Neural progenitor cell (in vitro differentiated cells): ENCODE results near the gene RTKN. TPM values are rescaled to one million over a fixed set of nuclear protein-coding genes. Genes with fewer than 3 reads are reported as not detected.

Experiments
- DNase-seq: peaks from one replicate; pipeline ENCODE4 v3.0.0-alpha.2; 2016; ENCODE audit warnings: low spot score
- H2AFZ ChIP-seq: fragments of 200-600 bp; sonication (generic); replicated peaks from 2 replicates; pipeline ENCODE4 v1.6.1; 2016; ENCODE audit warnings: antibody characterized with exemption
- H3F3A ChIP-seq: fragments of 200-600 bp; sonication (generic); 2 replicates; pipeline ENCODE4 v1.6.1; 2016; ENCODE audit warnings: antibody characterized with exemption, low read depth
- H3K27ac ChIP-seq: fragments of 200-600 bp; sonication (generic); 2 replicates; pipeline ENCODE4 v1.5.1; 2016; ENCODE audit warnings: mild to moderate bottlenecking
- H3K27me3 ChIP-seq: fragments of 200-600 bp; sonication (generic); 2 replicates; pipeline ENCODE4 v1.6.1; 2016; ENCODE audit warnings: mild to moderate bottlenecking, moderate library complexity
- H3K36me3 ChIP-seq: fragments of 200-600 bp; sonication (generic); 2 replicates; pipeline ENCODE4 v1.5.1; 2016
- H3K4me1 ChIP-seq: fragments of 200-600 bp; sonication (generic); 2 replicates; pipeline ENCODE4 v1.6.1; 2016; ENCODE audit warnings: mixed run types
- H3K4me2 ChIP-seq: fragments of 200-600 bp; sonication (generic); 2 replicates; pipeline ENCODE4 v1.6.1; 2016
- H3K4me3 ChIP-seq: fragments of 200-600 bp; sonication (generic); 2 replicates; pipeline ENCODE4 v1.5.1; 2016
- H3K79me2 ChIP-seq: fragments of 200-600 bp; sonication (generic); 2 replicates; pipeline ENCODE4 v1.6.1; 2016; ENCODE audit warnings: low read depth
- H3K9ac ChIP-seq: fragments of 200-600 bp; sonication (generic); 2 replicates; pipeline ENCODE4 v1.6.1; 2016
- H3K9me3 ChIP-seq: fragments of 200-600 bp; sonication (generic); 2 replicates; pipeline ENCODE4 v1.5.1; 2016; ENCODE audit warnings: low read depth
- H4K20me1 ChIP-seq: fragments of 200-600 bp; sonication (generic); 2 replicates; pipeline ENCODE4 v1.6.1; 2016; ENCODE audit warnings: low read depth
- H3K27ac Mint-ChIP-seq: 3 replicates; pipeline ENCODE4 v1.8.0; 2021; ENCODE audit warnings: mixed read lengths
- H3K27me3 Mint-ChIP-seq: 2 replicates; pipeline ENCODE4 v1.8.0; 2022; ENCODE audit warnings: low read depth, mild to moderate bottlenecking, inconsistent platforms, moderate library complexity, mixed read lengths; ENCODE audit not compliant: insufficient read depth
- H3K36me3 Mint-ChIP-seq: 3 replicates; pipeline ENCODE4 v1.8.0; 2021; ENCODE audit warnings: mixed read lengths
- H3K4me1 Mint-ChIP-seq: 3 replicates; pipeline ENCODE4 v1.8.0; 2021; ENCODE audit warnings: mixed read lengths
- H3K4me3 Mint-ChIP-seq: 3 replicates; pipeline ENCODE4 v1.8.0; 2021; ENCODE audit warnings: mild to moderate bottlenecking, moderate library complexity, mixed read lengths
- H3K9me3 Mint-ChIP-seq: 3 replicates; pipeline ENCODE4 v1.8.0; 2020; ENCODE audit warnings: mixed read lengths
- CTCF ChIP-seq: fragments of 200-600 bp; sonication (generic); IDR thresholded peaks from 2 replicates; pipeline ENCODE4 v1.5.1; 2017; ENCODE audit warnings: antibody characterized with exemption, mild to moderate bottlenecking
- EZH2 ChIP-seq: fragments of 200-600 bp; sonication (generic); IDR thresholded peaks from 2 replicates; pipeline ENCODE4 v1.6.1; 2017; ENCODE audit warnings: antibody characterized with exemption, mild to moderate bottlenecking, moderate library complexity
- EZH2phosphoT487 ChIP-seq: fragments of 200-600 bp; sonication (generic); IDR thresholded peaks from 2 replicates; pipeline ENCODE4 v1.6.1; 2017; ENCODE audit warnings: antibody characterized with exemption
- total RNA-seq: library from RNA; depleted of rRNA; stranded (reverse); fragments of >200 nt; gene quantifications from 2 replicates; pipeline ENCODE4 v1.2.3, GENCODE V29; 2015; ENCODE audit warnings: low replicate concordance

The RTKN gene
- total RNA-seq, 1 donor from 2014 or later = 11.4 TPM

GRCh38 chr2:74417763-74418162 lies 24.0 kb downstream of the RTKN start:
- Mint-ChIP-seq H3K4me3 (no peak overlapping the region), H3K4me1 (peaks cover 14% of the 10 kb centered on the region), H3K36me3 (peaks cover 1% of the 10 kb centered on the region), H3K27ac (no peak overlapping the region), H3K27me3 (peaks cover 14% of the 10 kb centered on the region), H3K9me3 (no peaks in the 10 kb centered on the region)
- H3K4me3 ChIP-seq = no peak overlapping the region
- H3K9ac ChIP-seq = no peak overlapping the region
- TF ChIP-seq EZH2phosphoT487 (no peak), CTCF (no peak), EZH2 (no peak)
- no peaks in the 10 kb centered on the region for H4K20me1 ChIP-seq
- H2AFZ ChIP-seq = no peak overlapping the region
- peaks cover 7% of the 10 kb centered on the region for H3K27me3 ChIP-seq
- no peak for DNase-seq
- no peak overlapping the region for H3K27ac ChIP-seq
- peaks cover 15% of the 10 kb centered on the region for H3F3A ChIP-seq
- no peaks in the 10 kb centered on the region for H3K9me3 ChIP-seq
- no peaks in the 10 kb centered on the region for H3K36me3 ChIP-seq
- peaks cover 9% of the 10 kb centered on the region for H3K79me2 ChIP-seq
- no peak overlapping the region for H3K4me2 ChIP-seq
- no peaks in the 10 kb centered on the region for H3K4me1 ChIP-seq

- Histone ChIP-seq H3K9me3 (no peaks in the 10 kb centered on the region), H3K27ac (no peak overlapping the region), H3K9ac (no peak overlapping the region), H3K79me2 (peaks cover 4% of the 10 kb centered on the region), H3K36me3 (no peaks in the 10 kb centered on the region), H4K20me1 (no peaks in the 10 kb centered on the region), H3K4me2 (no peak overlapping the region), H3F3A (peaks cover 12% of the 10 kb centered on the region), H2AFZ (no peak overlapping the region), H3K27me3 (peaks cover 7% of the 10 kb centered on the region), H3K4me3 (no peak overlapping the region), H3K4me1 (no peaks in the 10 kb centered on the region)
- Mint-ChIP-seq H3K4me3 (no peak overlapping the region), H3K36me3 (no peaks in the 10 kb centered on the region), H3K4me1 (peaks cover 11% of the 10 kb centered on the region), H3K27ac (no peak overlapping the region), H3K9me3 (no peaks in the 10 kb centered on the region), H3K27me3 (peaks cover 11% of the 10 kb centered on the region)
- no peak for TF ChIP-seq EZH2
- TF ChIP-seq EZH2phosphoT487 = no peak
- TF ChIP-seq CTCF = no peak
- no peak for DNase-seq
Measured at GRCh38 chr2:74417197-74417596, 24.5 kb downstream of the RTKN start.

GRCh38 chr2:74416778-74417177 lies 25.0 kb downstream of the RTKN start:
- H3K4me3 Mint-ChIP-seq = no peak overlapping the region
- peaks cover 7% of the 10 kb centered on the region for H3K27me3 Mint-ChIP-seq
- no peaks in the 10 kb centered on the region for H3K9me3 ChIP-seq
- no peaks in the 10 kb centered on the region for H3K79me2 ChIP-seq
- H3K4me3 ChIP-seq = no peak overlapping the region
- no peaks in the 10 kb centered on the region for H3K4me1 ChIP-seq
- no peak overlapping the region for H3K9ac ChIP-seq
- no peaks in the 10 kb centered on the region for H4K20me1 ChIP-seq
- H3K9me3 Mint-ChIP-seq = no peaks in the 10 kb centered on the region
- H3K36me3 Mint-ChIP-seq = no peaks in the 10 kb centered on the region
- TF ChIP-seq EZH2 (no peak), EZH2phosphoT487 (no peak), CTCF (no peak)
- no peak overlapping the region for H3K27ac Mint-ChIP-seq
- no peak overlapping the region for H3K27ac ChIP-seq
- H3K27me3 ChIP-seq = peaks cover 7% of the 10 kb centered on the region
- no peak for DNase-seq
- H3K4me2 ChIP-seq = no peak overlapping the region
- H3F3A ChIP-seq = peaks cover 11% of the 10 kb centered on the region
- no peaks in the 10 kb centered on the region for H3K36me3 ChIP-seq
- peaks cover 10% of the 10 kb centered on the region for H3K4me1 Mint-ChIP-seq
- H2AFZ ChIP-seq = no peak overlapping the region
